Anterior cingulate cortex (tissue), 58 donors: Measurements from ENCODE around the gene SESN2.
A peak's percentile ranks its signal among the peaks of the same experiment; 100 is the strongest.
"Not testable (repeated sequence)": the region's sequence is repeated elsewhere in the genome, so short reads cannot be mapped to it uniquely, and the experiment has no call there.

ENCODE experiments used
- DNase-seq, 58 donors: peaks; one replicate each; lab custom pipeline; 2025; lab: John Stamatoyannopoulos, UW

SESN2 gene

DNA sequence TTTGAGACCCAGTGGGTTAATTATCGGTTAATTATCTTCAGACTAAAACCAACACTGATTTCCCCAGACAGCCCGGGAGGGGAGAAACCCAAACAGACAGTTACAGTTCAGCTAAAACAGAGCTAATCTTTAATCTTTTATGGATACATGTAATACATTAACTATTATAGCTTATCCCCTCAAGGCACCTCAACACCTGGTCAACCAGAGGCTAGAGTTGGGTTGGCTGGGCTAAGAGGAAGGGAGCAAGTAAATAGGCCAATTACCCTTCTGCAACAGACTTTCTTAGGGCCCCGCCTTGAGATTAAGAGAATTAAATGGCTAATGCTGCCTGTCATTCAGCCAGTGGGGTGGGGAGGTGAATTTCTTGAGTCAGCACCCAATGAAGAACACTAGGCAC is 62.9 kb downstream of the SESN2 start:
- no peak for DNase-seq

DNA sequence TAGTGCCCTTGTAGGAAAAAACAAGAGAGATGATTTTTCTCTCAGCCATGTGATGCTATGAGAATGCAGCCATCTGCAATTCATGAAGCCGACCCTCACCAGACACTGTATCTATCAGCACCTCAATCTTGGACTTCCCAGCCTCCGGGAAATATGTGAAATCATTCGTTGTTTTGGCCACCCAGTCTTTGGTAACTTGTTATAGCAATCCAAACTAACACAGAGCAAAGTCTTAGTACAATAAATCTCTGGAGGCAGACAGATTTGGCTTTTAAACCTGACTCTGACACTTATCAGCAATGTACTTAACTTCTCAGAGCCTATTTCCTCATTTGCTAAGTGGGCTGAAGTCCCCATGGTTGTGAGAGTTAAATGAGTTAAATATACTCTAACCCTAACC is 64.4 kb downstream of the SESN2 start:
- no peak for DNase-seq

DNA sequence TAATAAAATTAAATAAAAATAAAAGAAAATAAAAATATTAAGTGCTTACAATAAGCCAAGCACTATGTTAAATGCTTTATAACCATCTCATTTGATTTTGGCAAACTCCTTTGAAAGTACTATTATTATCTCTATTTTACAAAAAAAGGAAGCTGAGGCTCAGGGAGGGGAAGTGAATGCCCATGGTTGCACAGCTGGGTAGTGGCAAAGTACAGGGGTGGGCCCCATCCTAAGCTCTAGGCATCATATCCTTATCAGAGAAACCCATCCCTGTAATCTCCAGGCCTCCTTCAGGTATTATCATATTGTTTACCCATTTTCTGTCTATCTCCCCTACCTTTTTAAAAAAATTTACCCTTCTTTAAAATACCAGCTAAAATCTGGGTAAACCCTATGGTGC is 67.2 kb downstream of the SESN2 start:
- no peak for DNase-seq

DNA sequence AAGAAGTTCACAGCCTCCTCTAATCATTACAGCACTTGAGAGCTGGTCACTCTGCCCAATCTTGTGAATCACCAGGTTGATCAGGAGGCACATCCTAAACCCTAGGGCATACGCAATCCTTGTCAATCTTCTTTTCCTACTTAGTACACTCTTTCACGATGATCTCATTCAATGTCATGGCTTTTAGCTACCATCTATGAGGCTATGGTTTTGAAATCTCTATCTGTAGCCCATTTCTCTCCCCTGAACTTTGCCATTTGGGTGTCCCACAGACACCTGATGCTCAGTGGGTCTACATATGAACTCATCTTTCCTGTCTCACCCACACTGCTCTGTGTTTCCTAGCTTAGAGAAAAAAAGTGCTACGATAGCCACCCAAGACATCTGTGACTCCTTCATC is 67.7 kb downstream of the SESN2 start:
- DNase-seq: no peak

DNA sequence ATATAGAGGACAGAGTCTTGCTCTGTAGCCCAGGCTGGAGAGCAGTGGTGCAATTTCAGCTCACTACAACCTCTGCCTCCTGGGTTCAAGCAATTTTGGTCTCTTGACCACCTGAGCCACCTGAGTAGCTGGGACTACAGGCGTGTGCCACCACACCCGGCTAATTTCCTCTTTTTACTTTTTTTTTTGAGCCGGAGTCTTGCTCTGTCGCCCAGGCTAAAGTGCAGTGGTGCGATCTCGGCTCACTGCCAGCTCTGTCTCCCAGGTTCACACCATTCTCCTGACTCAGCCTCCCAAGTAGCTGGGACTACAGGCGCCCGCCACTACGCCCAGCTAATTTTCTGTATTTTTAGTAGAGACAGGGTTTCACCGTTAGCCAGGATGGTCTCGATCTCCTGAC is 68.1 kb downstream of the SESN2 start:
- DNase-seq: not testable (repeated sequence)

DNA sequence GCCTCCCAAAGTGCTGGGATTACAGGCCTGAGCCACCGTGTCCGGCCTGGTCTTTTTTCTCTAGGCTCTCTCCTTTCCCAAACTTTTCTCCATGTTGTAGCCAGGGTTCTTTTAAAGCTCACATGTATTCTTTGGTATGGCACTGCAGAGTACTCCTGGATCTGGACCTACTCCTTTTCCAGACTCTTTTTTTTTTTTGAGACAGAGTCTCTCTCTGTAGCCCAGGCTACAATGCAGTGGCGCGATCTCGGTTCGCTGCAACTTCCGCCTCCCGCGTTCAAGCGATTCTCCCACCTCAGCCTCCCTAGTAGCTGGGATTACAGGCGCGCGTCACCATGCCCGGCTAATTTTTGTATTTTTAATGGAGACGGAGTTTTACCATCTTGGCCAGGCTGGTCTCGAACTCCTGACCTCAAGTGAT is 68.9 kb downstream of the SESN2 start:
- no peak for DNase-seq

DNA sequence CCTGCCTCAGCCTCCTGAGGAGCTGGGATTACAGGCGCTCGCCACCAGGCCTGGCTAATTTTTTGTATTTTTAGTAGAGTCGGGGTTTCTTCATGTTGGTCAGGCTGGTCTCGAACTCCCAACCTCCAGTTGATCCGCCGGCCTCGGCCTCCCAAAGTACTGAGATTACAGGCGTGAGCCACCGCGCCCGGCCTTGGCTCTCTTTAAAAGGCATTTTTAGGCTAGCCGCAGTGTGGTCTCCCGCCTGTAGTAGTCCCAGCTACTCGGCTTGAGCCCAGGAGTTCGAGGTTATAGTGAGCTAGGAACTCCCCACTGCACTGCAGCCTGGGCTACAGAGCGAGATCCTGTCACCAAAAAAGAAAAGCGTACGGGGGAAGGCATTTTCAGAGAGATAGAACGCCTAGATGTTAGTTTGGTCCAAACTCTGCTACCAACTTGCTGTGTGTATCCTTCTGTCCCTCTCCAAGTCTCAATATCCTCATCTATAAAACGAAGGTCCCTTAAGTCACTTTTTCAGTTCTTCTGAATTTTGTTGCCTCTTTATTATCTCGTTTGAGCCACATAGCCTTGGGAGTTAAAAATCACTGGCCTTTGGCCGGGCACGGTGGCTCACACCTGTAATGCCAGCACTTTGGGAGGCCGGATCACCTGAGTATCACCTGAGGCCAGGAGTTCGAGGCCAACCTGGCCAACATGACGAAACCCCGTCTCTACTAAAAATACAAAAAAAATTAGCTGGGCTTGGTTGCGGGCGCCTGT is 70.3 kb downstream of the SESN2 start:
- DNase-seq: peak in 8 of 58 donors; percentile 2 to 36 (median 12)
